NCI-H446 (cell line): ENCODE data around the gene LDLRAP1.

ENCODE experiments used
- DNase-seq, 2 experiments: peaks; one replicate each; lab custom pipeline; 2025; lab: John Stamatoyannopoulos, UW

The LDLRAP1 gene

DNA sequence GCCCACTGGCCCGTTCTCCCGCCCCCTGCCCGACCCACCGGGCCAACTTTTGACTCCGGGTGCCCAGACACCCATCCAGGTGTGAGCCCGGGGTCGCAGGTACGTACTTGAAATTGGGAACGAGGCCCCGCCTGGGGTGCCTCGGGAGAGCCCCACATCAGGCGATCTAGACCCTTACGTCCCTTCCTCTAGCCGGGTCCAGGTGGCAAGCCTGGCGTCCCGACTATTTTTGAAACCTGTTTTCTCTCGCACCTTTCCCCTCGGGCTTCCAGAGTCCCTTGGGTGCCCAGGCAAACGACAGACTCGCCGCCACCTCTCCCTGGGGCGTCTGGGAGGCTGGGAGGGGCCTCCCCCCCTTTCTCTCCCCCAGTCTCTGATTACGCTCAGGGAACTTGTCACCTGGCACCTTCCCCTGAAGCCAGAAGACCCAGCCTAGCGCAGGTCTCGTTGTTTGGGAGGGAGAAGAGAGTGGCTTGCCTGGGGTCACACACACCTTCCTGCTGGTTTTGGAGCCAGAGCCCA lies 898 bp downstream of the LDLRAP1 start:
- DNase-seq = no peak

DNA sequence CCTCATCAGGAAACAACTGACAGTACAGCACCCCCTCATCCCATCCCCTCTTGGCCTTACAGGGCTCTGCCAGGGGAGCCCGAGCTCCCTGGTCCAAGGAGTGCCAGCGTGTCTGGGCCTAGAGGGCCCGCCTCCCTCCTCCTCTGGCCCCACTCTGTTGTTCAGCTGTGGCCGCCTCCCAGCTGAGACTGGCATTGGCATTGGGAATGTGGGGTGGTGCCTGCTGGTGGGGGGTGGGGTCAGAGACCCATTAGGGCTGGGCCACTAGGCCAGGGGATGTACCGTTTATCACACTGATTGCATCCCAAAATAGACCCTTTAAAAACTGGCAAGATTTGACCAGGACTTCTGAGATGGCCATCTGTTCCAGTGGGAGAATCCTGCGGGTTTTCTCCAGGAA lies 1.4 kb downstream of the LDLRAP1 start:
- DNase-seq = peak in 1 of 2 experiments; percentile 15

DNA sequence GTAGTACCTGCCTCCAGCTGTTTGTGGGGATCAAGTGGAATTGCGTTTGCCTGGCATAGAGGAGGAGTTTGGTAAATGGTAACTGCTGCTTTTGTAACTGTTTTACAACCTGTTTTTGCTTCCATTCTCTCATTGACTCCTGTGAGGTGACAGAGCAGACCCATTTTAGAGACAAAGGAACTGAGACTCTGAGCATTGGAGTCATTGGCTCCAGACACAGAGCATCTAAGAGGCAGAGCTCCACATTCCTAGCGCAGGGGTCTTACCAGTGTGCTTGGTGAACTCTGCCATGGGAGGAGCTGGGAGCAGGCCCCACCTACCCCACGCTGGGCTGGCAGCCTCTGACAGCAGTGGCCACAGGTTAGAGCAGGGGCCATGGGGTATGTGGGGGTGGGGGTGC lies 2.4 kb downstream of the LDLRAP1 start:
- no peak for DNase-seq

DNA sequence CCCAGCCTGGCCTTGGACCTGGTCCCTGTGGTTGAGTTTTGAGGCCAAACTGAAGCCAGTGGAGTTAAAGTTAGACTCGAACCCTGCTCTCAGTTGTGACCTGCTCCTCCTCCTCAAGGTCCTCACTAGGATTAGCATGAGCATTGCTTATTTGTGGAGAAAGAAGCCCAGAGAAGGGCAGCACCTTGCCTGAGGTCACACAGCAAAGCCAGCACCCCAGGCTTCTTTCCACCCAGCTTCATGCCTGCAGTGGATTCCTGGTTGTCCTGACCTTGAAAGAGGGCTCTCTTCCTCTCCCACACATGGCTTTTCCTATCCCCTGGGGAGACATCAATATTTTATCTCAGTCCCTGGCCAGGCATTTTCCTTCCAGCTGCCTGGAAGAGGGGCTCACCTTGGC lies 2.8 kb downstream of the LDLRAP1 start:
- DNase-seq = no peak

DNA sequence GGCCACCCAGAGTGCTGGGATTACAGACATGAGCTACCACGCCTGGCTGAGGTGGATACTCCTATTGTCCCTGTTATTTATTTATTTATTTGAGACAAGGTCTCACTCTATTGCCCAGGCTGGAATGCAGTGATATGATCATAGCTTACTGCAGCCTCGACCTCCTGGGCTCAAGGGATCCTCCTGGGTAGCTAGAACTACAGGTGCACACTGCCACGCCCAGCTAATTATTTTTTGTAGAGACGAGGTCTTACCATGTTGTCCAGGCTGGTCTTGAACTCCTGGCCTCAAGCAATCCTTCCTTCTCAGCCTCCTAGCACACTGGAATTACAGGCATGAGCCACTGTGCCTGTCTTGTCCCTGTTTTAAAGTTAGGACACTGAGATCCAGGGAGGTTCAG lies 5.2 kb downstream of the LDLRAP1 start:
- no peak for DNase-seq

DNA sequence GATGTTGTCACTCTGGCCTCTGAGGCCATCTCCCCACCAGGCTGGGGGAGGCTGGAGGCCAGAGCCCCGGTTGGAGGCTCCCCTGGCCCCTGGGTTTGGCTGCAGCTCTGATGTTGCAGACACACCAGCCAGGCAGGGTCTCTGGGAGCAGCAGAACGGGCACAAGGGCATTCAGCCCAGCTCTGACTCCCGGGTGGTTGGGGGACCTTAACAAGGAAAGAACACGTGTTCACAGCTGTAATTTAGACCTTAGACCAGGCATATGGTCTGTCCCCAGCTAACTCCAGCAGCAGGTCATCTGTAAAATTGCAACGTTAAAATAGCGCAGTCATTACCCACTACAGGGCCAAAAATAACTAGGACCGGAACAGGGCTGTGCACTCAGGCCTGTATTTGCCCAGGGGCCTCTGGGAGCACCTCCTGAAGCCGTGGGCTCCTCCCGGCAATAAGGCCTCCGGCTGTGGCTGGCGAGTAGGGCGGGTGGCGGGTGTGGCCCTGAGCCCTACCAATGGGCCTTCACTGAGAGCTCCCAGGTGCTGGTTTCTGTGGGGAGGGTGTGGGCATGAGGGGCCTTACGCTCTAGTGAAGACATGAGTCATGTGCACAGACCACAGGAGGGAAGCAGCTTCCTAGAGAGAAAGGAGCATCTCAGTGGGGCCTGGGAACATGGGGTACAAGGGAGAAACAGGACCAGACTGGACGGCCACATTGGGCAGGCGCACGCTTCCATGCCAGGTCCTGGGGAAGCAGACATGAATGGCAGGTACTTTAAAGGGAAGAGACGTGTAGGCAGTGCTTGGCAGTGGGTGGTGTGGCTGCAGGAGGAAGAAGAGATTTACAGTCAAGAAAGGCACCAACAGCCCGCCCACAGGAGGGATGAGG lies 6.1 kb downstream of the LDLRAP1 start:
- DNase-seq = no peak

DNA sequence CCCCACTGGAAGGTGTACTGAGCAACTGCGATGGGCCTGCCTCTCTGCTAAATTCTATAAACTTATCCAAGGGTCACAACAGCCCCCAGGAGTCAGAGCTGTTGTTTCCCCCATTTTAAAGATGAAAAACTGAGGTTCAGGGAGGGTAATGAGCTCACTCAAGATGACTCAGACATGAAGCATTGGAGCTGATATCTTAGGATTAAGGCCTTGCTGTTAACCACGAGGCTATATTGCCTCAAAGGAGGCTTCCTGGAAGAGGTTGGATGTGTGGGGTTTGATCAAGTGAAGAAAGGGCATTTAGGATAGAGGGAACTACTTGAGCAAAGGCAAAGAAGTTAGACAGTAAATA lies 6.7 kb downstream of the LDLRAP1 start:
- no peak for DNase-seq

DNA sequence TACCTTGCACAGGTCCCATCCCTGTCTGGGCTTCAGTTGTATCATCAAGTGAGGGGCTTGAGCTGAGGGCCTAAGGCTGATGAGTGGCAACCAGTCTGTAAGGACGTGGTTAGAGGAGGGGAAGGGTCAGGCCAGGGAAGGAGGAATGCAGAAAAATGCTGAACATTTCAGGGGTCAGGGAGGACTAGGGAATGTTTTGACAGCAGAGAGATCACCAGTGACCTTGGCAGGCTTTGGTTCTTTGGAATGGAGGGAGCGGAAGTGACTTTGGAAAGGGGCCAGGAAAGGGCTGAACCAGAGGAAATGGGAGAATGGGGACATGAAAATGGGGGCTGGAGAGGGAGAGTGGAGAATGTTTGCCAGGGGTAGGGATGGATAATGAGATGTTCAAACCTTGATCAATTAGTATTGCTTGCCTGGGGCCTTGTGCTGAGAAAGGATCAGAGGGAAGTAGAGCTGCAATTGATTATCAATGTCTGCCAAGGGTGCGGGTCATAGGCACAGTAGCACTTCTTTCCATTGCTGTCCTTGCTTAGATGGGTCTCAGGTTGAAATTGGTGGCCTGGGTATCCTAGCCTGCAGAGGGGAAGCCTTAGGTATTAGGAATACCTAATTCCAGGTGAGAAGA lies 7.4 kb downstream of the LDLRAP1 start:
- no peak for DNase-seq

DNA sequence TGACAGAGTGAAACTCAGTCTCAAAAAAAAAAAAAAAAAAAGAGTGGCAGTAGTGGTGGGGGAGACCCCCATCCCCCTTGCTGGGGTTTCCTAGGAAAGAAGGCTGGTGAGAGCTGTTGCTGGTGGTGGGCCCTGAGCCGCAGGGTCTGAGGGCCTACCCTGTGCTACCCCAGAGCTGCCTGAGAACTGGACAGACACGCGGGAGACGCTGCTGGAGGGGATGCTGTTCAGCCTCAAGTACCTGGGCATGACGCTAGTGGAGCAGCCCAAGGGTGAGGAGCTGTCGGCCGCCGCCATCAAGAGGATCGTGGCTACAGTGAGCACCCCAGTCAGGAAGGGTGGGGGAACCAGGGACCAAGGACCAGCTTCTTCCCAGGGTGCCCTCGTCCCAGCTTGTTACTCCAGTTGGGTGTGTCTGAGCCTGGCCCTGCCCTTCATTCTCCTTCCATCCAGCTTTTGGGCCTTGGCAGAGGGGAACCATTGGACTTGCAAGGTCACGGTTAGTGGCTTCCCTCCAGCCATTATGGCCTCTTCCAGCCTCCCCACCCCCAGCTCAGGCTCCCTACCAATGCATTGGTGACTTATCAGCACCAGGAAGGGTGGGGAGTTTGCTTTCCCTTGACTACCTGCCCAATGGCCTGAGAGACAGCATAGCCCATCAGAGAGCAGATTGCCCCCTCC lies 10.5 kb downstream of the LDLRAP1 start:
- DNase-seq = no peak

DNA sequence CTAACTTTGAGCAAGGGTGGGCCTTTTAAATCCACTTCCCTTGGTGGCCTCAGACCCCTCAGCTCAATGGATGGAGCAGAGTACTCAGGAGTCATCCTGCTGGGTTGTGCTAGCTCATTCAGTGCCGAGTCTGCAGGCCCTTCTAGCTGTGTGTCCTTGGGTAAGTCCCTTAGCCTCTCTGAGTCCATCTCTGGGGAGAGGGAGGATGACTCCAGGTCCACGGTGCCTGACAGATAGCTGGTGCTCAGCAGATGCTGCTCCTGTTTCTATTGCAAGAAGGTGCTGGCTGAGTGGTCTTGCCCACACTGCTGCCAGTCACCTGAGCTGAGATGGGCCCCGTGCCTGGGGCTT lies 11.0 kb downstream of the LDLRAP1 start:
- DNase-seq = no peak

DNA sequence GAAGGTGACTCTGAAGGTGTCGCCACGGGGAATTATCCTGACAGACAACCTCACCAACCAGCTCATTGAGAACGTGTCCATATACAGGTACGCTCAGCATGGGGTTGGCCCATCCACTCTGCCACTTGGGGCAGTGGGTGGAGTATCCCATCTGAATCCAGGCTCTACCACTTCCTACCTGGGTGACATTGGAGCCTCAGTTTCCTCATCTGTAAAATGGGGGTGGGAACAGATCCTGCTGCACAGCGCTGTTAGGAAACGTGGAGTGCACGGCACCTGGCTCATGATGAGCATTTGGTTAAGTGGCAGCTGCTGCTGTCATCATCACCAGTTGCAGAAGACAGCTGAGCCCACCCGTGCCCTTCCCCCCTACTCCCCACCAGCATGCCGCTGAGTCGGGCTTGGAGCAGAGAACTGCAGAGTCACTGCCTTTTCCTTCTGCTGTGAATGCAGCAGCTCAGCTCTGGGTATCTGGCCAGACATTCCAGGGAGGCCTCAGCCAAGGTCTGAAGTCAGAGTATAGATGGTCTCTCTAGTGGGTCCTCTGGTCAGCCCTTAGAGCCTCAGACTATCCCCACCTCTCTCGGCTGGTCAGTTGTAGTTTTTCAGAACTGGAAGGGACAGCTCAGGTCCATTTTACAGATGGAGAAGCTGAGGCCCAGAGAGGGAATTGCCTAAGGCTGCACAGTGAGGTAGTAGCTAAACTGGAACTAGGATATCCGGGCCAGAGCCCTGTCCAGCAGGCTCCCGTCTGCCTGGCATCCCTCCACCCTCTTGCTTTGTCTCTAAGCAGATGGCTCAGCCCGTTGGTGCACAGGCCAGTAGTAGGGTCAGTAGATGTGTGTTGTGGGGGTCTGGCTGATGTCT lies 11.7 kb downstream of the LDLRAP1 start:
- DNase-seq = no peak

DNA sequence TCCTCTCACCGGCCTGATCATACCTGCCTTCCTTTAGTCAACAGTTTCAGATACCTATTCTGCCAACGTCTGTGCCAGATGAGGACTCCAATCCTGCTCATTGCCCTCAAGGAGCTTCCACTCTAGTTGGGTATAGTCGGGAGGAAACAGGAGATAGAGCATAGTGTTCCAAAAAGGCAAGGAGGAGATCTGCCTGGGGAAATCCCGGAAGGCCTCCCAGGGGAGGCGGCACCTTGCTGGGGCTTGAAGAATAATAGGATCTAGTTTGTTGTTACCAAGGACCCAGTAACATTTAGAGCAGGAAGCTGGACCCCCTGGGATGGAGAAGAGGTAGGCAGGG lies 12.3 kb downstream of the LDLRAP1 start:
- no peak for DNase-seq

DNA sequence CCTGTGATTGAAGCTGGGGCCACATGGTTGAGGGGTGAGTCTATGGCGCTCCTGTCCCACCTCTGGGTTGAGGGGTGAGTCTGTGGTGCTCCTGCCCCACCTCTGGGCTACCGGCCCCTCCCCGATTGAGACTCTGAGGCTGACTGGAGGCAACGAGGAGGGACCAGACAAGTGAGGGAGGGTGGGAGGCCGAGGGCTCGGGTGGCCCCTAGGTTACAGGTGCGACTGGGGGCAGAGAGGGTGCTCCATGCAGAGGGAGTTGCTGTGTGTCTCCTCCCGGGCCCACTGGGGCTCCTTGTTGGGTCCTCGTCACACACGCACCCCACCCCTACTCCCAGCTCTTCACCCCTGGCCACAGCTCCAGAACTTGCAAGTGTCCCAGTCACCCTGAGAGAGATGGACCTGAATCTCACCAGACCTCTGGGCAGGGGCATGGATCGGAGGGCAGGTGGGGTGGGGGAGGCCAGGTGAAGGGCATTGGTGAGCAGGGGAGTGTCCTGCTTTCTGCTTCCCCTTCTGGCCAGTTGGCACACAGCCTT lies 12.8 kb downstream of the LDLRAP1 start:
- DNase-seq = no peak

DNA sequence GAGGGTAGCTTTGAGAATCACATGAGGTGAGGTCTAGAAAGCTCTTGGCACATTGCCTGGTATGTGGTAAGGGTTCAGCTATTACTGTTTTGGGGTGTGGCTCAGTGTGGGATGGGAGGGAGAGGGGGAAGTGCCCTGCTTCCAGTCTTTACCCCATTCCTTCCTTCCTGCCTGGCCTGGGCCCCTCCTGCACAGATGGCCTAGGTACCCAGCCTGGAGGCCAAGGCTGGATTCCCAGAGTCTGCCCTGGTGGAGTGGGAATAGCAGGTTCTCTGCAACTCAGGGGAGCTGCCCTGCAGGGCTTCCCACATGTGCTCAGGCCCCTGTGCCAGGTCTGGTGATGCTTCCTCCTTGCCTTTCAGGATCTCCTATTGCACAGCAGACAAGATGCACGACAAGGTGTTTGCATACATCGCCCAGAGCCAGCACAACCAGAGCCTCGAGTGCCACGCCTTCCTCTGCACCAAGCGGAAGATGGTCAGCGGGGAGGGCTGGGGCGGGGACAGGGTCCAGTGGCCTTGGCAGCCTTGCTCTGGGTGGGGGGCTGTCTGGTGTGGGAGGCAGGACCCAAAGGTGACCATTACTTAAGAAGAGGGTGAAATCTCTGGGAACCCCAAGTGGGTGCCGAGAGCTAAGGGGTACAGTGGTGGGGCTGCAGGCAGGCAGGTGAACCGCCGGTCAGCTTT lies 13.5 kb downstream of the LDLRAP1 start:
- DNase-seq = no peak

DNA sequence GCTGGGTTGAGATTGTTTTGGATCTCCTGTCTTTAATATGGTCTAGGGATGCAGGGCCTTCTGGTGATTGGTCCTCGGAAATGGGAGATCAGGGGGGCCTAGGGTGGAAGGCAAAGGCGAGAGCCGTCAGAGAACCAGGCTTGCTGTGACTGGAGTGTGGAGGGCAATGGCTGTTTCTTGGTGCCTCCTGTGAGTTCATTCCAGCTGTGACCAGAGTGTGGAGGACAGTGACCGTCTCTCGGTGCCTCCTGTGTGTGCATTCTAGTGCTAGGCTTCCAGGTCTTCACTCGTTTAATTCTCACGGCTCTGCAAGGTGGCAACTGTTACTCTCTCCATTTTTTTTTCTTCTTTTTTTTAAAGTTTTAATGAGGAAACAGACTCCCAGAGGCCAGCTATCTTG lies 14.1 kb downstream of the LDLRAP1 start:
- DNase-seq = no peak

DNA sequence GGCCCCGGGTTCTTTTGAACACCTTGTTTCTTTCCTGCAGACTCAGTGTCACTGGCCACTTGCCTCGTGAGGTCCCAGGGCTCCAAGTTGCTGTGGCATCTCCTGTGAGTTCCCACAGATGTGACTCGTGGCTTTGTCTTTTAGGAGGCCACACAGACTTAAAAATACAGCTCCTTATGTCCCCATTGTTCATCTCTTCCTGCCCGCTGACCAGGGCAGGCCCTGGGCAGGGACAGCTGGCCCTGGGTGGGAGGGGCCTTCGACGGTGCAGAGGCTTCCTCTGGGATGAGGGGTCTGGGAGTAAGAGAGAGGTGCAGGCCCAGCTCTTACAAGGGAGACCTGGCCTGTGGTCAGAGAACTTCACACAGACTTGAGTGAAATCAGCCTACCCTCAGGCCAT lies 15.6 kb downstream of the LDLRAP1 start:
- DNase-seq = no peak

DNA sequence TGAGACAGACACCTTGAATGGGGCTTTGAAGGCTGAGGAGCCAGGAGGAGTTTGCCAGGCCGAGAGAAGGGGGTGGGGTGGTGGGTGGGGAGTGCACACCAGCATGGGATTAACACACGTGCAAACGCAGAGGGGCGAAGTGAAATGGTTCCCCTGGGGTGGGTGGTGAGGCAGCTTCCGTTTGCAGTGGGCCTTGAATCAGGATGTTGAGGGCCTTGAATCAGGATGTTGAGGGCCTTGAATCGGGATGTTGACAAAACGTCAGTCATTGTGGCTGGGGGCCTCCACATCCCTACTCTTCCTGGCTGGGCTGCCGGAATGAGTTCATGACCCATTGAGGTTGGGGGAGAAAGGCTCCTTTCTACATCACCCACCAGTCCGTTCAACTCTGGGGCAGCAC lies 16.6 kb downstream of the LDLRAP1 start:
- no peak for DNase-seq

DNA sequence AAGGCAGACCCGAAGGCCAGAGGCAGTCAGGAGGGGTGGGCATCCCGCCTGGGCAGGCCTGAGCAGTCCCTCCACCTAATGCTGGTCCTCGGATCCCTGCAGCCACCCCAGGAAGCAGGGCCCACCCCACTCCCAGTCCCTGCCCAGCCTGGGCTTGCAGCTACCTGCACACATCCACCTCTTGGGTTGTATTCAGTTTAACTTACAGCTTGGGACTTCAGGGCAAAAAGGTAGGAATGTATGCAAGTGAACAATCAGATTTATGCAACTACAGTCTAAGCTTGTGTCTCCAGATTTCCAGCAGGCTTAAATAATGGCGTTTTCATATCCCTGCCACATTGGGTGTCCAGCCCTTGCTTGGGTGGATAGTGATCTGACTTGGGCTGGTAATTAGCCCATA lies 17.4 kb downstream of the LDLRAP1 start:
- no peak for DNase-seq

DNA sequence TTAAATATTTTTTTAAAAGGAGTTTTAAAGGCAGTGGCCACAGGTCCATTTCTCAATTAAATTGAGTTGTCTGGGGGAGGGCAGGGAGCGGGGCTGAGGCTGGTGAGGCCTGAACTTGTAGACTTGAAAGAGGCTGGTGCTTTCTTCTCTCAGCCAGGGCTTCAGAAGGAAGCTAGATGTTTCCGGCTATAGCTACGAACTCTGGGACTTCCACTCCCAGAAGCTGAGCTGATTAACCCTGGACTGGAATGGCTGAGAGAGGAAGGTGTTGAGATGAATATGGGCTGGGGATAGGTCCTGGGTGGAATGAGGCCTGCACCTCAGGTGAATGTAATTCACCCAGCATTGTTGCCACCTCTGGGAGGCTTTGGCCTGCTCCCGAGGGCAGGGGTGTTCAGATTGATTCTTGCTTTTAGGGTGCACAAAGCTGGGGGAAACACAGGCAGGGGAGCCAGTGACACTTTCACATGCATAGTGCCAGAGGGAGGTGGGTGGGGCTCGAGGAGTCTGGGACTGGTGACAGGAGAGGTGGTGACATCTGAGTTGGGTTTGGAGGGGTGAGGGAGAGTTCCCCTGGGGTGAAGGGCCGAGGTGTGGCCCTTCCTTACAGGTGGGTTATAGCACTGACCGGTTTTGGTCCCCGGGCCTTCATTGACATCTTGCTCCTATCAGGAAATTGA lies 18.2 kb downstream of the LDLRAP1 start:
- DNase-seq = no peak

DNA sequence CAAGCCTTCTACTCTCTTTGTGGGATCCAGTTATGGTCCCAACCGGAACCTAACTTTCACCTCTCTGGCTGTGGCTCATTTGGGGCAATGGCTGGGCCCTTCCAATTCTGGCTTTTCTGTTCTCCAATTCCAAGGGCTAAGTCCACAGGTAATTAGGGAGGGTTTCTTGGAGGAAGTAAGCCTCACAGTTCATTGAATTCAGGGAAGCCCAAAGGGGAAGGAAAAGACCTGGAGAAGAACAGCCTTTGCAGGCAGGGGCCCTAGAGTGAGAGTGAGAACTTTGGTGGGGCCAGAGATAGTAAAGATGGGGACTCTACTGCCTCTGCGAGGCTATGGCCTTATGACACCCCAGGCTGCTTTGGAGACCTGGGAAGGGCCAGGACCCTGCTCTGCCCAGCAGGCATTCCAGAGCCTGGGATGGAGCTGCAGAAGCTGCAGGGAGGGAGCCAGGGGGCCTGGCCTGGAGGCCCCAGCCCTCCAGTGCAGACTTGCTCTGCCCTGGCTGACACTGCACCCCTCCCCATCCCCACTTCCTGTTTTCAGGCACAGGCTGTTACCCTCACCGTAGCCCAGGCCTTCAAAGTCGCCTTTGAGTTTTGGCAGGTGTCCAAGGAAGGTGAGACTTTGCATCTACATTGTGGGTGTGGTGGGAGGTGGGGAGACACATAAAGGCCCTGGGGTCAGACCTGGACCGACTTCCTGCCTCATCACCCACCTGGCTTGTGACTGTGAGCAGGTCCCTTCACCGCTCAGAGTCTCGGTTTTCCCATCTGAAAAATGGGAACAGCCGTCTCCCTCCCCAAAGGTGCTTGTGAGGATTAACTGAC lies 18.9 kb downstream of the LDLRAP1 start:
- no peak for DNase-seq
